ENCODE data around the gene KCNN3.

The KCNN3 gene

DNA sequence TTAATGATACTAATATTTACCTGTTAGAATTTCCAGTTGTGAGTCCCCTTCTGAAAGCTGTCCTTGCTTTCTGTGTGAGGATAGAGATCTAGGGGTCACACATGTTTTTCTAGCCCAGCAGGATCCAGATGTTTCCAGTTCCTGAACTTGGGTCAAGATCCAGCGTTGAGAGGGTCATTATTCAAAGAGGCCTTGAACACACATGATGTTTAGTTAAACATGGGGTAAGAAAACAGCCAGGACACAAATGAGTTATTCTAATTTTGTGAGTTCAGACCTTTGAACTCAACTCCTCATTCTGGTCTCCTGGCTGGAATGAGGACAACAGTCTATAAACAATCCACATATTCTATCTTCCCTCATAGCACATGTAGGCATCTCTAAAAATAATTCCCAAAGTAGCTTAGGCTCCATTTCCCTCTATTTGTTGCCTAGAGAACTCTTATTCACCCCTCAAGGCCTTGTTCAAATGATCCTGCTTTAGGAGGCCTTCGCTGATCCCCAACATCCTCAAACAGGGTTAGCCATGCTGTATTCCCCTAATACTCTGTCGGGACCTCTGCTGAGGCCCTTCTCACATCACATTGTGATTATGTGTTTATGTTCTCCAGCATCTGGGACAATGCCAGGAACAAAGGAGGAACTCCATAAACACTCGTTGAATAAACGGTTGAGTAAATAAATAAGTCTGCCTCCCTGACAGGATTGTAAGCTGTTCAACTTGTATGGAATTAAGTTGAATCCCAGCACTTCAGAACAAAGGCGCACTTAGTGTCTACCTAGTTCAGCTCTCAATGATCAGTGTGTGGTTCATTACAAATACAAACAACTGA is 15.0 kb upstream of the KCNN3 start:
- Histone ChIP-seq H3K4me1 (ENCODE audit: control insufficient read depth in 1 of 2, insufficient read depth in 1 of 2, low read depth in 1 of 2, low read length in 1 of 2) (no peaks in the 10 kb centered on the region), H3K36me3 (no peaks in the 10 kb centered on the region)
- TF ChIP-seq, protein P1, sequence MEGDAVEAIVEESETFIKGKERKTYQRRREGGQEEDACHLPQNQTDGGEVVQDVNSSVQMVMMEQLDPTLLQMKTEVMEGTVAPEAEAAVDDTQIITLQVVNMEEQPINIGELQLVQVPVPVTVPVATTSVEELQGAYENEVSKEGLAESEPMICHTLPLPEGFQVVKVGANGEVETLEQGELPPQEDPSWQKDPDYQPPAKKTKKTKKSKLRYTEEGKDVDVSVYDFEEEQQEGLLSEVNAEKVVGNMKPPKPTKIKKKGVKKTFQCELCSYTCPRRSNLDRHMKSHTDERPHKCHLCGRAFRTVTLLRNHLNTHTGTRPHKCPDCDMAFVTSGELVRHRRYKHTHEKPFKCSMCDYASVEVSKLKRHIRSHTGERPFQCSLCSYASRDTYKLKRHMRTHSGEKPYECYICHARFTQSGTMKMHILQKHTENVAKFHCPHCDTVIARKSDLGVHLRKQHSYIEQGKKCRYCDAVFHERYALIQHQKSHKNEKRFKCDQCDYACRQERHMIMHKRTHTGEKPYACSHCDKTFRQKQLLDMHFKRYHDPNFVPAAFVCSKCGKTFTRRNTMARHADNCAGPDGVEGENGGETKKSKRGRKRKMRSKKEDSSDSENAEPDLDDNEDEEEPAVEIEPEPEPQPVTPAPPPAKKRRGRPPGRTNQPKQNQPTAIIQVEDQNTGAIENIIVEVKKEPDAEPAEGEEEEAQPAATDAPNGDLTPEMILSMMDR (IDR thresholded peaks at IDR 0.05) = no peak

DNA sequence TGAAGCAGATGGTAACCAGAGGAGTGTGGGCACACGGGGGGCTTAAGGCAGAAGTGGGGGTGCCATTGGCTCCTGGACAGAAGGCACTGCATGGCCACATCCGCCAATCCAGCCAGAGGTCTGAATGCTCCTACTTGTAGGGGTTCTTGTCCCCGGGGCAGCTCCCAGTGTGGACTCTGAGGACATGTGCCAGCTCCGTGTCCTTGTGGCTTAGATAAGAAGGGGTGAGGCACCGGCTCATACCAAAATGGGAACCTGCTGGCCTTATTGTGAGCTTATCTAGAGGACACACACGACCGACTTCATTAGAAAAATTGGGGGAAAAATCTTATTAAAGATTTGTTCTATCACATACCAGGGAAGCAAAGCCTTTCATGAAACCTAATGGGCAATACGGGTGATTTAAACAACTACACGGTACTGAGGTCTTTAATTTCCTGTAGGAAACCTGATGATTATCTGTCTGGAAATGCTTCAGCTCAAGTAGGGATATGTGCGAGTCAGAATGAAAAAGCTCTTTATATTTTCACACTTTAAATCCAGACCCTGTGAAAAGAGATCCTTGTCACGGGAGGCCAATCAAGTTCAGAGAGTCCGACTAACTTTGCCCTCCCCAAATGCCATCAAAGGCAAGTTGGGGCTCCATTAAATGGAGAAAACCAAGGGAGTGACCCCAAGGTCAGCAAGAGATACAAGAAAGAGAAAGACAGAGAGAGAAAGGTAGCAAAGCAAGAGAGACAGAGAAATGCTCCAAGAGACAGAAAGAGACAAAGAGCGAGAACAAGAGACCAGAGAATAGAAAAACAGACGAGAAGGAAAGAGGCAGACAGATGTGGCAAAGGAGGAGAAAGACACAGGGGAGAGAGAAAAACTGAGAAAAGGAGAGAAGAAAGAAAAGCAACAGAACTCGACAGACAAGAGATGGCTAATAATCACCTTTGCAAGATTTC is 14.1 kb upstream of the KCNN3 start:
- TF ChIP-seq, protein P1 (IDR thresholded peaks at IDR 0.05) = no peak
- H3K27ac ChIP-seq = no peak overlapping the region

More for the DNA sequence above, 15.0 kb upstream of the KCNN3 start:
- Histone ChIP-seq H3K4me3 (ENCODE audit: low read depth in 1 of 2, low read length in 1 of 2) (no peak overlapping the region), H3K27ac (no peak overlapping the region), H3K9me3 (no peaks in the 10 kb centered on the region), H3K27me3 (peaks cover 21% of the 10 kb centered on the region)

GRCh38 chr1:154881820-154882535 is 11.9 kb upstream of the KCNN3 start:
- TF ChIP-seq, protein P1 (IDR thresholded peaks at IDR 0.05) = no peak
- Histone ChIP-seq H3K4me1 (ENCODE audit: control insufficient read depth in 1 of 2, insufficient read depth in 1 of 2, low read depth in 1 of 2, low read length in 1 of 2) (no peaks in the 10 kb centered on the region), H3K9me3 (no peaks in the 10 kb centered on the region), H3K4me3 (ENCODE audit: low read depth in 1 of 2, low read length in 1 of 2) (no peak overlapping the region), H3K27ac (no peak overlapping the region), H3K36me3 (no peaks in the 10 kb centered on the region), H3K27me3 (peaks cover 21% of the 10 kb centered on the region)

More for the DNA sequence above, 14.1 kb upstream of the KCNN3 start:
- no peaks in the 10 kb centered on the region for H3K9me3 ChIP-seq
- H3K4me1 ChIP-seq (ENCODE audit: control insufficient read depth in 1 of 2, insufficient read depth in 1 of 2, low read depth in 1 of 2, low read length in 1 of 2) = no peaks in the 10 kb centered on the region
- no peaks in the 10 kb centered on the region for H3K36me3 ChIP-seq
- peaks cover 21% of the 10 kb centered on the region for H3K27me3 ChIP-seq
- H3K4me3 ChIP-seq (ENCODE audit: low read depth in 1 of 2, low read length in 1 of 2) = no peak overlapping the region

DNA sequence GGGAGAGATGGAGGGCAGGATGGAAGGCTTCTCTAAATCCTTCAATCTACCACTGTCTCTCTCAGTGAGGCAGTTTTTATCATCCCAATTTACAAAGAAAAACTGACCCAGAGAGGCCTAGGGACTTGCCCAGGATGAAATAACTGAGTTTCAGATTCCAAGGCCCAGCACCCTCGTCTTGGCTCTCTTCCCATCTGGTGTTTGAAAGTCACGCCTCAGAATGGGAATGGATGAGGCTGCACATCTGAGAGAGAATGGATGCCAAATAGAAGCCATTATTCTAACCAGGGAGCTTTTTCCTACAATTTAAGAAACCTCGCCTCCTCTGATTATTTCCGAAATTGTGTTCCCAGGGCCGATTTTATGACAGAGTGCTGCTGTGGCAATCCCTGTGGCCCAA is 10.6 kb upstream of the KCNN3 start:
- TF ChIP-seq, protein P1 (IDR thresholded peaks at IDR 0.05) = no peak
- Histone ChIP-seq H3K27ac (no peak overlapping the region), H3K4me3 (ENCODE audit: low read depth in 1 of 2, low read length in 1 of 2) (no peak overlapping the region), H3K36me3 (no peaks in the 10 kb centered on the region), H3K4me1 (ENCODE audit: control insufficient read depth in 1 of 2, insufficient read depth in 1 of 2, low read depth in 1 of 2, low read length in 1 of 2) (no peaks in the 10 kb centered on the region), H3K27me3 (peaks cover 21% of the 10 kb centered on the region), H3K9me3 (no peaks in the 10 kb centered on the region)

DNA sequence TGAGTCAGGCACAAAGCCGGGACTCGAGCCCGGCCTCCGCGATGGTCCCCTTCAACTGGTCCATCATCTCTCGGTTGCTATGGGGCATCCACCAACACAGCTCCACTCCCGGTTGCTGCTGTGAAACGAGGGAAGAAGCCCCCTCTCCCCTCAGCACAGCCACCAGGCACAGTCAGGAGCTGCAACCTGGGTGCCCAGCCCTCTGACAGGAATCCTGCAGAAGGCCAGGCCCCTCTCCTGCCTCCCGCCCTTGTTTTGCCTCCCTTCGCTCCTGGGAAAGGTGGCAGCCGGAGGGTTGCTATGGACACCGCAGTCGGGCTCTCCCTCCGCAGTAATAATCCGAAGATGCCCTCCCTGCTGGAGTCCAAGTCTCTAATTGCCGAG is 8.9 kb upstream of the KCNN3 start:
- Histone ChIP-seq H3K27me3 (peaks cover 7% of the 10 kb centered on the region), H3K4me1 (ENCODE audit: control insufficient read depth in 1 of 2, insufficient read depth in 1 of 2, low read depth in 1 of 2, low read length in 1 of 2) (no peaks in the 10 kb centered on the region), H3K36me3 (no peaks in the 10 kb centered on the region), H3K4me3 (ENCODE audit: low read depth in 1 of 2, low read length in 1 of 2) (no peak overlapping the region), H3K27ac (no peak overlapping the region), H3K9me3 (no peaks in the 10 kb centered on the region)
- TF ChIP-seq, protein P1 (IDR thresholded peaks at IDR 0.05) = no peak
